Measurements from ENCODE around the gene TERT.
"Not testable (repeated sequence)": the region's sequence is repeated elsewhere in the genome, so short reads cannot be mapped to it uniquely, and the experiment has no call there.

TERT gene

DNA sequence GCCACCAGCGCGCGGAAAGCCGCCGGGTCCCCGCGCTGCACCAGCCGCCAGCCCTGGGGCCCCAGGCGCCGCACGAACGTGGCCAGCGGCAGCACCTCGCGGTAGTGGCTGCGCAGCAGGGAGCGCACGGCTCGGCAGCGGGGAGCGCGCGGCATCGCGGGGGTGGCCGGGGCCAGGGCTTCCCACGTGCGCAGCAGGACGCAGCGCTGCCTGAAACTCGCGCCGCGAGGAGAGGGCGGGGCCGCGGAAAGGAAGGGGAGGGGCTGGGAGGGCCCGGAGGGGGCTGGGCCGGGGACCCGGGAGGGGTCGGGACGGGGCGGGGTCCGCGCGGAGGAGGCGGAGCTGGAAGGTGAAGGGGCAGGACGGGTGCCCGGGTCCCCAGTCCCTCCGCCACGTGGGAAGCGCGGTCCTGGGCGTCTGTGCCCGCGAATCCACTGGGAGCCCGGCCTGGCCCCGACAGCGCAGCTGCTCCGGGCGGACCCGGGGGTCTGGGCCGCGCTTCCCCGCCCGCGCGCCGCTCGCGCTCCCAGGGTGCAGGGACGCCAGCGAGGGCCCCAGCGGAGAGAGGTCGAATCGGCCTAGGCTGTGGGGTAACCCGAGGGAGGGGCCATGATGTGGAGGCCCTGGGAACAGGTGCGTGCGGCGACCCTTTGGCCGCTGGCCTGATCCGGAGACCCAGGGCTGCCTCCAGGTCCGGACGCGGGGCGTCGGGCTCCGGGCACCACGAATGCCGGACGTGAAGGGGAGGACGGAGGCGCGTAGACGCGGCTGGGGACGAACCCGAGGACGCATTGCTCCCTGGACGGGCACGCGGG is at the start of gene TERT:
Gene TERT, minus strand, starts transcription at position 234 of the 815 bp plus-strand sequence. Its CDS starts 79 bp downstream, at position 155.
- no peak for DNase-seq (ENCODE audit: low read depth)

DNA sequence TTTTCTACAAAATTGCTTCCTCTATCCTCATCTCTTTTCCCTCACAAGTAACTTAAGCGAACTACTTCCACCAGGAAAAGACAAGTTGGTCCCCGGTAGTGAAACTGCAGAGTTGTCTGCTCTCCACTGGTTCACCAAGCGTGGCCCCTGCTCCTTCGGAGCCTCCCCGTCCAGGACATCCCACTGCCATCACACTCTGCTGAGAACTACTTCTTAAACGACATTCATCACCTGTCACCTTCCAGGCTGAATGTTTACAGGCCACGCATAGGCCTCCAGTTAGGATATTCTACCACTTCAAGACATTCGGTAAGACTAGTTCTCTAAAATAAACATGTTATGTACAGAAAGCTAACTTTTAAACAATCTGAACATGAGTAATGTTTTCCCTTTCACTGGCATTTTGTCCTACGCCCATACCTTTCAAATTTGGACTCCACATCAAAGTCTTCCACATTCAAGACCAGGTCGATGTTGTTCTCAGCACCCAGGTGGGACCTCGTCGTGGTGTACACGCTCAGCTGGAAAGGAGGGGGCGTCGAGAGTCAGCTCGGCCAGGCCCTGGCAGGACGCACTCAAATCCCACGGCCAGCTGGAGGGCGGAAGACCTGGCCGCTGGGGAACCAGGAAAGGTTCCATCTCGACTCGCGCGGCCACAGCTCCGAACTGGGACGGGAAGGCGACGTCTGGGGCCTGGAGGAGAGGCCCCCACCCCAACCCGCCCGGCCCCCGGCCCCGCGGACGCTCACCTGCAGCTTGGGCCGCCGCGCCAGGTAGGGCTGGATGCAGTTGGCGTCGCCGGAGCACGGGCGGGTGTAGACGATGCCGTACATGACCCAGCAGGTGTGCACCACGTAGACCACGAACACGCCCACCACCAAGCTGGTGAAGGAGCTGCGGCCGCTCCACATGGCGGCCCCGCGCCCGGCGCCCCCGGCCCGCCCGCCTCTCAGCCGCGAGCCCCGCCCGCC is 49.3 kb upstream of the TERT start:
- DNase-seq (ENCODE audit: low read depth): no peak

DNA sequence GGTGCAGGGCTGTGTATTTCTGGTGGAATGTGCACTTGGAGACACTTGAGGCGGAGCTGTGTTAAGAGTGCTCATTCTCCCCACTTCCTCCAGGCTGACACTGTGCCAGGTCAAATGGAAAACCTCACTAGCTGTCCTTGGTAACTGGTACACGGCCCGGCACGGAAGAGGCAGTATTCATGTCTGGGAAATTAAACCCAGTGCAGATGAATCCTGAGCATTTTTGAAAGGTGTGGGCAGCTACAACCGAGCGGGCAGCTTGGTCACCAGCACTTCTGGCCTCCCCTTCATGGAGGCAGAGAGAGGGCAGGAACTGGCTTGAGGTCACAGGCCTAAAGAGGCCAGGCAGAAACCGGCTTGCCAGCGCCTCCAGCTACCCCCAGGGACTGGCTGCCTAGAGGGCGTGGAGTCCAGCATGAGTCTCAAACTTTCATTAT is 48.5 kb upstream of the TERT start:
- no peak for DNase-seq (ENCODE audit: low read depth)

DNA sequence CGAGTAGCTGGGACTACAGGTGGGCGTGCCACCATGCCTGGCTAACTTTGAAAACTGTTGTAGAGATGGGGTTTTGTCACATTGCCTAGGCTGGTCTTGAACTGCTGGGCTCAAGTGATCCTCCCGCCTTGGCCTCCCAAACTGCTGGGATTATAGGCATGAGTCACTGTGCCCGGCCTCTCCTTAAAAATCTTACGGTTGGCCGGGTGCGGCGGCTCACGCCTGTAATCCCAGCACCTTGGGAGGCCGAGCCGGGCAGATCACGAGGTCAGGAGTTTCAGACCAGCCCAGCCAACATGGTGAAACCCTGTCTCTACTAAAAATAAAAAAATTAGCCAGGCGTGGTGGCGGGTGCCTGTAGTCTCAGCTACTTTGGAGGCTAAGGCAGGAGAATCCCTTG is 47.8 kb upstream of the TERT start:
- not testable (repeated sequence) for DNase-seq (ENCODE audit: low read depth)

DNA sequence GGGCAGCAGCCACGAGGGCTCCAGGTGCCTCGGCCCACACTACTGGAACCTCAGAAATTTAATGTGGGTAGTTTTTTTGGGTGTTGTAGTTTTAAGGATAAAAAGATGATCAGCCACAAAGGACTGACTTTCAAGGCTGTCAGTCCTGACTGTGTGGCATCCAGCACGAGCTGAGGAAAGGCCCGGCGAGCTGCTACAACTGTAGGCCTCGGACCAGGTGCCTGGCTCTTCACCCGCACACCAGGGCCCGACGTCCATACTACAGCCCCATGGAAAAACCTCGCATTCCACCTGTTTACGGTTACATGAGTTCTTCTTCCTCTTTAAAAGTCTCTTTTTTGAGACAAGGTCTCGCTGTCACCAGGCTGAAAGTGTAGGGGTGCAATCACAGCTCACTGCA is 47.4 kb upstream of the TERT start:
- DNase-seq (ENCODE audit: low read depth): no peak

DNA sequence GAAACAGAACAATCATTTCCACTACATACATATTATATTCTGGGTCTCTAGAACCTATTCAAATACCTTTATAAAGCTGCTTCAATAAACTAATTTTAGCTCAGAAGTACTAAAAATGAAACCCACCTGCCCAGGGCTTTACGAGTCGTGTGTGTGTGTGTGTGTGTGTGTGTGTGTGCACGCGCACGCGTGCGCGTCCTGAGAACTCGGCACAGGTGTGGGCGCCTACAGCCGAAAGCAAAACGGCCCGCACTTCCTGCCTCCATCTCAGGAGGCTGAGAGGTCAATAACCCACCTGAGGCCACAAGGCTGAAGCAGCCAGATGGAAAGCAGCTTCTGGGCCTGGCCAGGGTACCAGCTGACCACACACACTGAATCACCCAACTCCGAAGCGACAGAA is 47.0 kb upstream of the TERT start:
- DNase-seq (ENCODE audit: low read depth): no peak

DNA sequence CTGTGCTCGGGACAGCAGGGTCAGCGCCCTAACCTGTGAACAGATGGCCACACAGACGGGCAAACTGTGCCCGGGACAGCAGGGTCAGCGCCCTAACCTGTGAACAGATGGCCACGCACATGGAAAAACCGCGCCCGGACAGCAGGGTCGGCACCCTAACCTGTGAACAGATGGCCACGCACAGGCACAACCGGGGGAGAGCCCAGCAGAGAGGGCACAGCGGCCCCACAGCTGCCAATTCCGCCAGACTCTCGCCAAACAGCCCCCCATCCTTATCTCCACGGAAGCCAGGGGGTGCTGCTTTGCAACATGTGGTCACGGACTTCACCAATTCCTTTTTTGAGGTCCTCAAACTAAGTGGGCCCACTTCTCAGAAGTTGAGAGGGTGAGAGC is 44.9 kb upstream of the TERT start:
- not testable (repeated sequence) for DNase-seq (ENCODE audit: low read depth)

DNA sequence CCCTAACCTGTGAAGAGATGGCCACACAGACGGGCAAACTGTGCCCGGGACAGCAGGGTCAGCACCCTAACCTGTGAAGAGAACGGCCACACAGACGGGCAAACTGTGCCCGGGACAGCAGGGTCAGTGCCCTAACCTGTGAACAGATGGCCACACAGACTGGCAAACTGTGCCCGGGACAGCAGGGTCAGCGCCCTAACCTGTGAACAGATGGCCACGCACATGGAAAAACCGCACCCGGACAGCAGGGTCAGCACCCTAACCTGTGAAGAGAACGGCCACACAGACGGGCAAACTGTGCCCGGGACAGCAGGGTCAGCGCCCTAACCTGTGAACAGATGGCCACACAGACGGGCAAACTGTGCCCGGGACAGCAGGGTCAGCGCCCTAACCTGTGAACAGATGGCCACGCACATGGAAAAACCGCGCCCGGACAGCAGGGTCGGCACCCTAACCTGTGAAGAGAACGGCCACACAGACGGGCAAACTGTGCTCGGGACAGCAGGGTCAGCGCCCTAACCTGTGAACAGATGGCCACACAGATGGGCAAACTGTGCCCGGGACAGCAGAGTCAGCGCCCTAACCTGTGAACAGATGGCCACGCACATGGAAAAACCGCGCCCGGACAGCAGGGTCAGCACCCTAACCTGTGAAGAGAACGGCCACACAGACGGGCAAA is 44.4 kb upstream of the TERT start:
- not testable (repeated sequence) for DNase-seq (ENCODE audit: low read depth)

DNA sequence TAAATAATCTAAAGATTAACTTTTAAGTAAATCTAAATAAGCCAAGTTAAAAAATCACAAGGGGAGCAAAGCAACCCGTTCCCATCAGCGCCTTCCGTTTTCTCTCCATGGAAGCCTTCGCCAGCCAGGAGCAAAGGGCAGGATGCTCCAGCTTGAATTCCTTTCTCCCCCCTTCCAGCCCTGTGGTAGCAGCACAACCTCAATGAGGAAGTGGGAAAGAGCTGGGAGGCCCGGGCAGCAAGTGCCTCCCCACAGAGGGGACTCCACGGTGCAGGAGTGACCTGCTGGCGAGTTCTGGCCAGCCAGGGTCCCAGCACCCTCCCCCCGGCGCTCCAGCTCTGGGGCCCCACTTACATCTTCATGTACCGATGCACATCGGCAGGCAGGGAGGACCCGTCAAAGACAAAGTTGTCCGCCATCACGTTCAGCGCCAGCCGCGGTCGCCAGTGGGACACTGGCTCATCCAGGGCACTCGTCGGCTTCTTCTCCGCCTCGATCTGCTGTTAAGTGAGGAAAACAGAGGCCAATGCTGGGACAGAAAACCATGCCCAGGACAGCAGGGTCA is 43.7 kb upstream of the TERT start:
- DNase-seq (ENCODE audit: low read depth): no peak

DNA sequence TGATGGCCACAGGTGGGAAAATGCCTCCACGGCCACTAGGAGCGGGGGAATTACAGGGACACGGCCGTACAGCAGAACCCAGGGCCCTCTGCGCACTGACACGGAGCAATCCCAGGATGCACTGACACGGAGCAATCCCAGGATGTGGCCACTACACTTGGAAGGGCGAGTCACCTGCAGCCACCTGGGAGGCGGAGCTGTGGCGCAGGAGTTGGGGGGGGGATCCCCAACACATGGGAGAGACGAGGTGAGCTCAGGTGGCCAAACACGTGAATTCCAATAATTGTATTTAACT is 43.3 kb upstream of the TERT start:
- DNase-seq (ENCODE audit: low read depth): no peak

DNA sequence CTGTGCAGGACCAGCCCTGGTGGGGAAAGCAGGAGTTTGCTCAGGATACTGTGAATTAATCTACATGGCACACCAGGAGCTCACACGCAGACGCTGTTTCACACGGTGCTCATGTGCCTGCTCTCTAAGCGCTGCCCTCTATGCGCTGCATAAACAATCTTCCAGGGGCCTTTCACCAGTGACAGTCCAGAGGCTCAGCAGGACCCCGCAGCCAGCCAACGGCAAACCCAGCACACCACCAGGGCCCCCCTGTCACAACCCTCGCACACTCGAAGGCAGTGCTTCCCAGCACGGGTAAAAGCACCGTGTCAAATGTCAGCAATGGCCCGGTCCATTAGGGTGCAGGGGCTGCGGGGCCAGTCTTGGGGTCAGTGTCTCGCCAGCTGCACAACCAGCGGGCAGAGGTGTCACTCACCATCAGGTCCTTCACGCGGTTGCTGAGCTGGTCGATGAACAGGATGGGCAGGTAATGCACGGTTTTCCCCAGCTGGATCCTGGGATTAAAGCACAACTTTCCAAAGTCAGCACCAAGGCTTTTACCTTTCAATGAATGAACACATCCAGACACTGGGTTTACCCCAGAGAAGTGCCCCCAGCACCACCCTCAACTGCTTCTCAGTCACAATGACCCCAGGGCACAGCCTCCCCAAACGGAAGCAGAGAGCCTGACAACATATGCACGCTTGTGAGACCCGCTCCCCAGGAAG is 42.8 kb upstream of the TERT start:
- no peak for DNase-seq (ENCODE audit: low read depth)

DNA sequence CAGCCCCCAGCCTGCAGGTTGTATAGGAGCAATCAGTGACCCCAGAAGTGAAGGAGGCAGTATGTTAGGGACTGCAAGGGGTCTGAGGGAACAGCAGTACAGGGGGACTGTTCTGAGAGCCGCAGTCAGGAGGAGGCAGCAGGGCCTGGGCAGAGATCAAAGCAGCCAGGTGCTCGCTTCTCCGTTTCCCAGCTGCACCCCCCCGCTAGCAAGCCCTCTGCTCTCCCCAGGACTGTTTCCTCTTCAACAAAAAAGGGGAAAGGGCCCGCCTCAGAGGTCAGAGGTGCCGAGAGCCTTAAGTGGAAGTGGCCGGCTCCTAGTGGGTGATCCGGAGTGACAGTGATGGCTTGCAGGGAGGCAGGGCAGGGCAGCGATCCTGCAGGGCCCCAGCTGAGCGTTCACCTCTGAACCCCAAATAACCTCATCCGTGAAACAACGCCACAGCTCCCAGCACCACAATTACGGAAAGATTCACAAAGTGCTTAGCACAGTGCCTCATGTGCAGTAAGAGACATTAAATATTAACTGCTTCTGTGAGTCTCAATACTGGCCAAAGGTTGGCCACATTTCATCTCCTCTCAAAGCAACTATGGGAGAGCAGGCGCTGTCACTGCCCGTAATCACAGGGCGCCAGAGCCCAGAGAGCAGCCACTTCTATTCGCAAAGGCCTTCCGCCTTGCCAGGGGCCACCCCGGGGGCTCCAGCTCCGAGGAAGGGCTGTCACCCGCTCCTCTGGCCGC is 42.1 kb upstream of the TERT start:
- DNase-seq (ENCODE audit: low read depth): no peak

DNA sequence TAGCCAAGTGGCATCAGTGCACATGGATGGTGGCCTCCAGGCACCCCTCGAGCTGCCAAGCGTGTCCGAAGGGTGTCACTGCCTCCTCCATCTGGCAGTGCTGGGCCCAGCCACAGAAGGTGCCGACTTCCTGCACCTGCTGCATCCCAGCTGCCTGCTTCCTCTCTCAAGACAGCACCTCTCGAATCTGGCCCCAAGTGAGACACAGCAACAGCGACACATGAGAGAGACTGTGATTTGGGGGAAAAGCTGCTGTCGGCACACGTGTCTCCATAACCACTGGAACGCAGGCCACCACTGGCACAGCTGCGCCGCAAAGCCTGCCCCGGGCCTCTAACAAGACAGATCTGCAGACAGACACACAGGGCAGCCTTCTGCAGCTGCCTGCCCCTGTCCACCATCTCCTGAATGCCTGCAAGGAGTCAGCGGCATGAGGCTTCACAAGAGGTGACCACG is 41.3 kb upstream of the TERT start:
- DNase-seq (ENCODE audit: low read depth): no peak

DNA sequence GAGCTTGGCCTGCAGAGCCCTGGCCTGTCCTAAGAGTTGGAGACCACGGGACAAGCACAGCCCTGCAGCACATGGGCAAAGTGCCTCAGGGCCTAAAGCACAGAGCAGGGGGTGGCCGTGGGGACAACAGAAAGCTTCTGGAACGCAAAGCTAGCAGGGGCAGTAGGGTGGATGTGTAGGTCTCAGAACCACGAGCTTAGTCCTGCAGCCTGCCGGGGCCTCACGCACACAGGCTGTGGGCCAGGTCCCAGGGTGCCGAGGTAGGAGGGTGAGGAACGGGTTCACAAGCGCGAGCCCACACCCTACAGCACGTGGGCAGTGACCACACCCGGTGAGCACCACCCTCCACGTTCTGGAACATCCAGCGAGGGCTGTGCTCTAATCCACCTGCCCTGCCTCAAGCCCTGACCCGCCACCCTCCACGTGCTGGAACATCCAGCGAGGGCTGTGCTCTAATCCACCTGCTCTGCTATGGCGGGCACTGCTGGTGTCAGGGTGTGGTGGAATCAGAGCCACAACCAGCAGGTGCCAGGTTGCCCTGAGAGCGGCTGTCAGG is 40.8 kb upstream of the TERT start:
- no peak for DNase-seq (ENCODE audit: low read depth)

DNA sequence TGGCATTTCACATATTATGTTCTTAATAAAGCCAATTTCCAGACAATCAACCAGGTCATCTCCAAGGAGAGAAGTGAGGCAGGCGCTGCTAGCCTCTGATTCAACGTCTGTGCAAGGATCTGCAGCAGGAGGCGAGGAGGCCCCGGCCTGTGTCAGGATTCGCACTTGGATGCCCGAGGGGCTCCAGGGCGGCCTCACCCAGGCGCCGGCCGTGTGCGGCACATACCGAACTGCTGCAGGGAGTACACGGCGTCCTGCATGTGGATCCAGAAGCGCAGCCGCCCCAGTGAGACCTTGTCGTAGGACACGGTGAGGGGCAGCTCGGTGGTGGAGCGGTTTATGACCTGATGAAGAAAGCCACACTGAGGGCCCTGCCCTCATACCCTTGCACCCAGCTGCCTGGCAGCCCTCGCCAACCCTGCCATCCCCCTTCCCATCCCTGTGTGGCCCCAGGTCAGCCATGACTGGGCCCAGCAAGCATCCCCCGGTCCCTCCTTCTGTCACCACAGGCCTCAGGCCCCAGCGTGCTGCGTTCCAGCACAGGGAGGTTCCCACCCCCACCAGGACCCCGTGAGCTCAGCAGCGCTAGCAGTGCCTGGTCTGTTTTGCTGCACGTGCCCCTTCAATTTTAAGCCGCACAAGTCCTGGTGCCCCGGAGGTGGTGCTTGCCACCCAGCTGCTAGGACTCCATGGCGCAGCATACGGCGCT is 40.1 kb upstream of the TERT start:
- no peak for DNase-seq (ENCODE audit: low read depth)

DNA sequence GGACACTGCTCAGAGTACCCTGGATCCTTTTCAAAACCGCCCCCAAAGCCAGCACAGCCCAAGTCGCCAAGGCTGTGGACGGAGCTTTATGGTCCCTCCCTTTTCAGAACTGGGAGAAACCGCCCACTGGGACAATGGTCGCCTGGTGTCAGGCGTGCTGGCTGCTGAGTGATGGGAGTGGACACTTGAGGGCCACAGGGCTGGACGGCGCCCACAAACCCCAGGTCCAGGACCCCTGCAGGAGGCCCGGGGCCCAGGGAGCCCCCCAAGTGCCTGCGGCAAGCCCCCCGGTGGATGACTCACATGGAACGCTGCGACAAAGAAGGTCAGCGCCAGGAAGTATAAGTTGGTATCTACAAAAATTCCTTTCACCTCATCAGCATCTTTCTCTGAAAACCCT is 39.1 kb upstream of the TERT start:
- no peak for DNase-seq (ENCODE audit: low read depth)

DNA sequence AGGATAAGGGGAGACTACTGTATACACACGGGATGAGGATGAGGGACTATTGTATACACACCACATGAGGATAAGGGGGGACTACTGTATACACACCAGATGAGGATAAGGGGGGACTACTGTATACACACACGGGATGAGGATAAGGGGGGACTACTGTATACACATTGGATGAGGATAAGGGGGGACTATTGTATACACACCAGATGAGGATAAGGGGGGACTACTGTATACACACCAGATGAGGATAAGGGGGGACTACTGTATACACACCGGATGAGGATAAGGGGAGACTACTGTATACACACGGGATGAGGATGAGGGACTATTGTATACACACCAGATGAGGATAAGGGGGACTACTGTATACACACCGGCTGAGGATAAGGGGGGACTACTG is 38.4 kb upstream of the TERT start:
- not testable (repeated sequence) for DNase-seq (ENCODE audit: low read depth)

DNA sequence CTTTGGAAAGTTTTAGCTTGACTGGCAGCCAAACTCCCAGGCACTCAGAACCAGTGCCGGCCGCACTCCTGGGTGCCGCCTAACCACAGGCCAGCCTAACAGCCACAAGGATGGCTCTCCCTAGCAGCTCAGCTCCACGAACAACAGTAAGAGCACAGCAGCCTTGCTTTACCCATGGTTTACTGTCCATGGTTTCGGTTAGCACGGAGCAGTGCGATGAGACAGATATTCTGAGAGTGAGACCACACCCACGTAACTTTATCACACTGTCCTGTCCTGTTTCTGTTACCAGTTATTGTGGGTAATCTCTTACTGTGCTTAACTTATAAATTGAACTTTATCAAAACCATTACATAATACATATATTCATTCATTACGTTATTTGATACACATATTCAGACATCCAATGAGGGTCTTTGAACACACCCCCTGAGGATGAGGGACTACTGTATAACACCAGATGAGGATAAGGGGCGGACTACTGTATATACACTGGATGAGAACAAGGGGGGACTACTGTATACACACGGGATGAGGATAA is 37.7 kb upstream of the TERT start:
- DNase-seq (ENCODE audit: low read depth): no peak

DNA sequence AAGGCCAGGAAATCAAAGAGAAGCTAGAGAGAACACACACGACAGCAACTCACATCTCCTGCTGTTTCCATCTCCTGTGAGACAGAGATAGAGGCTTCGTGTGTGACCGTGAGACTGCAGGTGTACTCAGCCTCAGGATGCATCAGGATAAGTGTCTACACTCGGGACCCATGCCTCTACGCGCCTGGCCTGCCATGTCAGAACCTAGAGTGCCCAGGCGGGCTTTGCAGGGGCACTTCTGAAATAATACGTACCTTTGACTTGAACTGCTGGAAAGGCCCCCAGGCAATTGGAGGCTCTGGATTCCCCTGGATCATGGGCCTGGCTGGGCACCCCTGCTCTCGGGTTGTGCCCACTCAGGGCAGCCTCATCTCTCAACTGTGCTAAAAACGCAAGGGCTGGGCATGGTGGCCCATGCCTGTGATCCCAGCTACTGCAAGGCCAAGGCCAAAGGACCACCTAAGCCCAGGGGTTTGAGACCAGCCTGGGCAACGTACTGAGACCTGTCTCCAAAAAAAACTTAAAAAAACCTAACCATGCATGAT is 37.1 kb upstream of the TERT start:
- DNase-seq (ENCODE audit: low read depth): no peak

Measured in GM04504 (cell line).